ENCODE data around the gene ABCA1.

ABCA1 gene

DNA sequence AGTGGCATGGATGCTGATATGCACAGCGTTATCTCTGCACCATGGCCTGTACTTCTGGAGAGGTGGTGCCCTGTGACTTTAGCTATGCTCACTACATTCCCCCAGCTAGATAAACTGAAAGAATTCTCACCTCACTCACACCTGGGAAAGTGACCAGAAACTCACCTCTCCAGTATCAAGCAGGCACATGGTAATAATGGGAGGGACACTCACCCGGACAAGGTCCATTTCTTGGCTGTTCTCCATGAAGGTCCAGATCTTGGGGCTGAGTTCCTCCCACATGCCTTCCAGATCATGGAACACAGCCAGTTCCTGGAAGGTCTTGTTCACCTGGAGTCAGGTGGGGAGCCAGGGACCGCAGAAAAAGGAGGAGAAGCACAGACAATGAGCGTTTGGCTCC, 91.2 kb downstream of the ABCA1 start:
- DNase-seq, result no peak

DNA sequence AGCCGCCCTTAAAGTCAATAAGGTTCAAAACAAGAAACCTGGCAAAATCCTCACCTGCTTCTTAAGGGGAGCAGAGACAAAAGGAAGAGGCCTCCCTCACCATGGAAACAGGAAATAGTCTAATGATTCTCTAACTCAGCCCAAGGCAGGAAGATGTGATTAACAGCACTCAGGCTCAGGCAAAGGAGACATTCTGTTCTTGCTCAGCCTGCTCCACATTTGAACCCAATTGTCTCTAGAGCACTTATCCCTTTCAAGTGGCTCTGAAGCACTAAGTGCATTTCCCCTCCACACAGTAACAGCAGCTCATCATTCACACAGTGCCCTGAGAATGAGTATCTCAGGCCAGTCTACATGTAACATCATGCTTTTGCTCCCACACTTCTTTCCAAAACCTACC, 91.7 kb downstream of the ABCA1 start:
- no peak for DNase-seq

DNA sequence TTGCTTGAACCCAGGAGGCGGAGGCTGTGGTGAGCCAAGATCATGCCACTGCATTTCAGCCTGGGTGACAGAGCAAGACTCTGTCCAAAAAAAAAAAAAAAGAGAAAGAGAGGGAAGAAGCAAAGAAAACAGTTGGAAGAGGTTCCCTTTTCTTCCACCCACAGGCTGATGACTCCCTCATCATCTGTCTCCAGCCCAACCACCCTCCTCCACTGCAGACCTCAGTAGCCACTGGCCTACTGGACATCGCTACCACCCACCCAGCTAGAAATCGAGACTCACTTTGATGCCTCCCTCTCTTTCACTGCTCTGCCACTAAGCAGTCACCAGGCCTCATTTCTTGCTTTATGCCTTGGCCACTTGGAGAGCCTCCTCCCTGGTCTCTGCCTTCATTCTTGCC, 92.8 kb downstream of the ABCA1 start:
- no peak for DNase-seq

DNA sequence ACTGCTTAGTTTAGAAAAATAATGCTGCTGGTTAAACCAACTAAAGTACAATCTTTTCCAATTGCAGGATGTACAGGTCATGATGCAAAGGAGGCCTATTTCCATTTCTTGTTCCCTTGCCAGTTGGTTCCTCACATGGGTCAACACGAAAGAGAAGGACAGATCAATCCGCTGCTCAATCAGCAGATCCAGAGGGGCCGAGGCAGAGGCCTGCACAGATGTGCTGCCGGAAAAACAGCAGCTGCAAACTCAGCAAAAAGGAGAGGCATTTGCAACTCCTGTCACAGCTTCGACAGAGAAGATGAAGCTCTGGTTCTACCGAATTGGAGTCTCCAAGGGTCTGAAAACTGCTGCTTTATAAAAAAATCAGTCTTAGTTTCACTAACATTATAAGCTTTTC, 94.3 kb downstream of the ABCA1 start:
- DNase-seq, result no peak

DNA sequence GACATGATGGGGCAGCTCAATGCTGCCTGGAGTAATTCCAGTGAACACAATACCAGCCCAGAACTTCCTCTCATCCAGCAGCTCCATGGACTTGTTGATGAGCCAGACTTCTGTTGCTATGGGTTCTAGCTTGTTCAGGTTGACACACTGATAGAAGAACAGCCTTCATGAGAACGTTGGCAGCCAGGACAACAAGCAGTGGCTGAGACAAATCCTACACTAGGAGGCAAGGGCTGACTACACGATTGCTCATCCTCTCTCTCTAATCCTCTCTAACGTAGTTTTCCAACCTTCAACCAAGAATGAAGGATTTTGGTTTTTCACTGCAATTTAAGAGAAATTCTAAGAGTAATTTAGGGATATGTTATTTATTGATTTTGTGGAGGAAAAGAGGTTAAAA, 96.3 kb downstream of the ABCA1 start:
- no peak for DNase-seq

DNA sequence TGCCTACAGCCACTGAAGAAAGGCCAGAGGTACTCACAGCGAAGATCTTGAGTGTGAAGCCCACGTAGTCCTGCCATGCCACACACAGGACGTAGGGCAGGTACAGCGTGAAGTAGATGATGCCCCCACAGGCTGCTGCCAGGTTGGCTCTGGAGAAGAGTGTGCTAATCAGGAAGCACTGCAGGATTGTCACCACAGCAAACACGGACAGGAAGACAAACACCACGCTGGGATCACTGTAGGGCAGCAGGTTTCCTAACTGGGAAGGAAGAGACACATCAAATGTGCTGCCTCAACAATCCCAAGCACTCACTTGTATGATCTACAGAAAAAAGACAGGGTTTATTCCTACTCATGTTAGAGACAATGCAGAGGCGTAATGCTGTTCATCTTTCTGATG, 101.0 kb downstream of the ABCA1 start:
- no peak for DNase-seq

DNA sequence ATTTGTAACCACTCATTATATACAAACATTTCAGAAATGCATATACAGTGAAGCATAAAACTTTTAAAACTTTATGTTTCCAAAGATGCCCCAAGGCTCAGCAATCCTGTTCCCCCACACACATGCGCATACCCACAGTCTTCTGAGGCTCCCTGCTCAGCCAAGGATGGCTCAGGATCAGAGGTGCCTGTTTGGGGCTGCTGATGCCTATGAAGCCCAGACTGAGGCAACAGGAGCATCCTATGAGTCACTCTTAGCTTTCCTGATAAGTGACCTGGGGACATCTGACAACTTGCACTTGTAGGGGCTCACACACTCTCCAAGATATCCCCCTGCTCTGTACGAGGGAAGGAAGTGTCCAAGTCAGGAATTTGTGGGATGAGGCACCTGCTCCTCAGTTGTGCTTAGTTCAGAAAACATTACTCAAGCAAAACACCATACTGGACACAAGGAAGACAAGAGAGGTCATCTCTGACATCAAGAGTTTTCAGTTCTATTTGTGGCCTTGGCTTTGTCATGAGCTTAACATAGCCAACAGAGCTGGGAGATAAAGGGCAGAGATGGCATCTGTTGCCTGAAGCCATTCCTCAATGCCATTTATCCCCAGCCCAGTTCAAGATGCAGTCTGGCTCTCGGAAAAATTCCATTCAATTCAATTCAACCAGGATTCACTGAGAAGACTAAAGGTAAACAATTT, 101.7 kb downstream of the ABCA1 start:
- no peak for DNase-seq

DNA sequence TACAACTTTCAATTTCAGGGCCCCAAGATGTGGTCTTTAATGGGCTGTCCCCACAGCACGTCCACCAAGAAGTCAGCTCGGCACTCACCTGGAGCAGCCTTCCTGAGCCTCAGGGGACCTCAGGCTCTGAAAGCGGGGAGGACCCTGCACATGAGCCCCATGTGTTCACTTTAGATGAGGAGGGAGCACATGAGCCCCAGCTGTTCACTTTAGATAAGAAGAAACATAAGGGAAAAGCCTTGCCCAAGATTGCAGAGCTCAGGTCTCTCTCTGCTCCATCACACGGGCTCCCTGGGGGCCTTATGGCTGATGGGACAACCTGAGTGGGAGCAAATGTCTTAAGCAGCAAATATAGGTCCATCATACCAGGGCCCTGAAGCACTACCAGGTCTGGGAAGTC, 107.6 kb downstream of the ABCA1 start:
- DNase-seq, result no peak

DNA sequence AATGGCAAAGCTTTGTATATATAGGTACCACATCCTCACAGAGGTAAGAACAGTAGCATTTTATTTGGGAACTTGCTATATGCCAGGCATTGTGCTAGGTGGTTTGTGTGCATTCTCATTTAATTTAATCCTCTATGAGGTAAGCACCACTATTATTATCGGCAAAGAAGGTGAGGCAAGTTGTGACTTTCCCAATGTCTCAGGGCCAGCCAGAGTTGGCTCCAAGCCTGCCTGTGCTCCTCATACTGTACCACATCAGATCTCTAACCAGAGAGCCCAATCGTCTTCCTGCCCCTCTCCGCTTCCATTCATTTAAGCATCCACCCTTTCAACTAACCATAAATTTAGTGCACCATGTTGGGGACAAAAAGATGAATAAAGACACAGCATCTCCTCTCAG, 108.9 kb downstream of the ABCA1 start:
- no peak for DNase-seq

DNA sequence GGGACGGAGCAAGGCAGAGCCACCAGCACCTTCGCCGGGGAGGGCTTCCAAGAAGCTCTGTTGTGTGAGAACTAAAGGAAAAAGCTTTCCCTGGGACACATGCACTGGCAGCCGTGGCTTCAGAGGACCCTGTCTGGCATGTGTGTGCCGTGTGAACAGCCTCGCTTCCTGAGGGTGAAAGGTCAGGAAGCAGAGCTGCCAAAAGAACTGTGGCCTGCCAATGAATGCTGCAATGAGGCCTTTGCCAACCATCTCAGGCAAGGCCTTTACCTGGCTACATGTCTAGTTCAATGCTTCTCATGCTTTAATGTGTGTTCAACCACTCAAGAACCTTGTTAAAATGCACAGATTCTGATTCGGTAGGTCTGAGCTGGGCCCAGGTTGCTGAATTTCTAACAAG, 110.5 kb downstream of the ABCA1 start:
- DNase-seq, result no peak

DNA sequence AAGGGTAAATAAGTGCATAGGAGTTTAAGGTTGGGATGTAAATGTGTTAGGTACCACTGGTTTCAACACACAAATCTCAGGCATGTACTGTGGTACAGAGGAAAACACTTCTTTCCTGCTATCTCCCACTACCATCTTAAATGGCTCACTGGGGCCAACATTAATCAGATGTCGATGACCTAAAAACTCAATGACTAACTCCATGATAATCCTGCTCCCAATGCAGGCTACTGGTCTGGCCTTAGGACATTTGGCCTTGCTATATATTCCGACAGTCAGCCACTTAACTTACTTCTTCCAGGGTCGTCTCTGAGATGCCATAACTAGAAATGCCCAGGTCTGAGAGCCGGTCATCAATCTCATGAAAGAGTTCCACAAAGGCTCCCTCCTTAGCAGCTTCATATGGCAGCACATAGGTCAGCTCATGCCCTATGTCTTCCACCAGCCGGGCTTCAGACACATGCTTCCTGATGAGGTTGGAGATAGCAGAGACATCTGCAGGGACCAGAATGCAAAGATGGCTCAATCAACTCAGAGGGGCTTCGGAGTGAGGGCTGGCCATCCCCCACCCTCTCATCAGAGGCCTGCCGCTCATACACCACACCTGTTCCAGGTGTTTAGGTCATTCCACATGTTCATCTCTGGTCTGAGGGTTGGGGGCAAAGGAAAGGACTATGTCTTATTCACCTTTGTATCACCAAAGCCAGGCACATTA, 111.9 kb downstream of the ABCA1 start:
- no peak for DNase-seq

DNA sequence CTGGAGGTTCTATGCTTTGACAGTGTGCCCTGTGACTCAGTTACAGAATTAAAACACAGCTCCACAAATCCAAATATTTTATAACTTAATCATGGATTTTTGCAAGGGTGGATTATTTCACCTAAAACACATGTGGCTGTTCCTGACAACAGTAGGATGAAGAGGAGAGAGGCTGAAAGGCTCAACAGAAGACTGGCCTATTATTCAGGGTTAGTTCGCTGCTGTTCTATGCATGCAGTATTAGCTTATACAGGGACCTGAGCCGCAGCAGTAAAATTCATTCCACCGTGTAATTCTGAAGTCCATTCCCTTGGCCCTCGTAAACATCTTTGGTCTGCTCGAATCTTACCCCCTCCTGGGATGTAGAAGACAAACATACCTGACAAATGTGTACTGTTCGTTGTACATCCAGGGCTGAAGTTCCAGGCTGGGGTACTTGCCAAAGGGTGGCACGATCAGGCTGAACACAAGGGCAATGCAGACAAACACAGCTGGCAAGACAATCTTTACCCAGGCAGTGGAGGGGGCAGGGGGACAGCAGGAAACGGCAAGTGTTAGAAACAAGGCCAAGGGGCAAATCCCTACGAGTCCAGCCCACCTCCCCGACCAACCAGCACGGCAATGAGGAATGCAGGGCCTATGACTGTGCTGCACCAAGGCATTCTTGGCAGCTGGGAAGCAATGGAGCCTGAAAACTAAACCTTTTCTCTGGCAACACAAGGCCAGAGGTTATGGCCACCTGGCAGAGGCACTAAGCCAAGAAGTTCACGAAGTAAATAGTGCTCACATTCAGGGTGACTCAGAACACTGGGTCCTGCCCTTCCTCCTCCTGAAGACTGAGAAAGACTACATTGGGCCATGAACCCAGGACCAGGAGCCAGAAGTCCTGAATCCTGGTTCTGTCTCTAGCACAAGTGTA, 117.3 kb downstream of the ABCA1 start:
- DNase-seq, result no peak

DNA sequence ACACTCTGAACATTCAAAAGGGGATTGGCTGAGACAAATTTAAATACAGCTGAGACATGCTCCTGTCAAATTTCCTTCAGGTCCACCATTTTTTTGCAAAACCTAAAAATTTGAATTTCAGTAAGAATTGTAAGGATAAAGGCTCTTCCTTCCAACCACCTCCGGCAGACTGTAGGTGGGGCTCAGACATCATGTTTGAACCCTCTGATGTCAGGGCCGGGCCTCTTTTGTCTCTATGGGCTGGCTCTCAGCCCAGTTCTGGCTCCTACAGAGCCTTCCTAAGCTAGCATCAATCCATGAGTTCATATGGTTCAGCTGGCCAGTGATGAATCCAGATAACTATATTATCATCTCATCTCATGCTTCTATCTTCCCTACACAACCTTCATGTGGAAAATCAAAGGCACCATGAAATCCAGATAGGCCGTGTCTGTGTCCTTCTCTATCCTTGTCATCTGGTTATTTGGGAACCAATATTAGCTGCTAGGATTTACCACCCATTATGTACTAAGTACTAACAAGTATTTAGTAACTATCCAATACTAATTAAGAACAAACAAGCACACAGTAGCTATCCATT, 119.8 kb downstream of the ABCA1 start:
- no peak for DNase-seq

DNA sequence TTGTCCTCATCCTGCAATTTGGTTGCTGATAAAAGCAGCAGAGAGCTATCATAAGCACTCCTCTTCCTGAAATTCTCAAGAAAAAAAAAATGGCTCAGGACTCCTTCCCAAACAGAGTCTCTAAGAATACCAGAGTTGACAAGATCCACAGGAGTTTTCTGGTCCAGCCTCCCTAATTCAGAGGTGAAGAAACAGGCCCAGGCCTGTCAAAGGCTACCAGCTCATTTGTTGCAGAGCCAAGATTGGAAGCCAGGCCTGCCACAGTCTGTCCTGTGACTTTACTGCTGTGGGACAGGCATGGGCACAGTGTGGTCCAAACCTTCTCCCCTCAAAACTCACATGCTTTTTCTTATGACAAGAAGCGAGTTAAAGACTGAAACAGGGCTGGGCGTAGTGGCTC, 122.5 kb downstream of the ABCA1 start:
- no peak for DNase-seq

DNA sequence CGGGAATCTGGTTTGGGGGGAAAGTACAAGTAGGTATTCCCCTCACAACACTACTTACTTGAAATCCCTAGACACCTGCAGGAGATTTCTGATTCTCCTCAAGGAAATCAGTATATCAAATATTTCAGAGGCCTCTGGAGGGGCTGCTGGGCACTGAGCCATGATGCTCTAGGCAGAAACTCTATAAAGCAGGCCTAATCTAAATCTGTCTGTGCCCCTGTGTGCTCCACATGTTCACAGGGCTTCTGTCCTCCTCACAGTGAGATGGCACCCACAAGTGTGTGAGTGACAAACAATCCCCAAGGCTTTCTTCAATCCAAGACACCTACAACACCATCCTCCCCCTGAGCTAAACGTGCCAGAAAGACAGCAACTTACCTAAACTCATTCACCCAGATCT, 125.0 kb downstream of the ABCA1 start:
- DNase-seq, result no peak

DNA sequence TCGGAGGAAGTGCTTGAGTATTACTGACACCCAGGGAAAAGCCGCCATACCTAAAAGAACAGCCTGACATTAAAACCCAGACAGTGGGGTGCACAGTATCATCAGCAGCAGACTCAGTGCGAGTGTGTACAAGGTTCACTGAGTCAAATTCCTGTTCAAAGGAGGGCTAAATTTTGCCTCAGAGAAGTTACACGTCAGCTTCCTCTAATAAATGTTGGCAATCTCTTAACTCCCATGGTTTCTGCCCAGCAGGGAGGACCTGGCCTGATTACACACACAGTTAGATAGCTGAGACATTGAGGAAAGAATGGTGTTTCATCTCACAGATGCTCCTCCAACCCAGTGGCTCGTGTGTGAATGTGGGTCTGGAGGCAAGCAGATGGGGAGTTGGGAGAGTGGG, 125.8 kb downstream of the ABCA1 start:
- DNase-seq, result no peak

DNA sequence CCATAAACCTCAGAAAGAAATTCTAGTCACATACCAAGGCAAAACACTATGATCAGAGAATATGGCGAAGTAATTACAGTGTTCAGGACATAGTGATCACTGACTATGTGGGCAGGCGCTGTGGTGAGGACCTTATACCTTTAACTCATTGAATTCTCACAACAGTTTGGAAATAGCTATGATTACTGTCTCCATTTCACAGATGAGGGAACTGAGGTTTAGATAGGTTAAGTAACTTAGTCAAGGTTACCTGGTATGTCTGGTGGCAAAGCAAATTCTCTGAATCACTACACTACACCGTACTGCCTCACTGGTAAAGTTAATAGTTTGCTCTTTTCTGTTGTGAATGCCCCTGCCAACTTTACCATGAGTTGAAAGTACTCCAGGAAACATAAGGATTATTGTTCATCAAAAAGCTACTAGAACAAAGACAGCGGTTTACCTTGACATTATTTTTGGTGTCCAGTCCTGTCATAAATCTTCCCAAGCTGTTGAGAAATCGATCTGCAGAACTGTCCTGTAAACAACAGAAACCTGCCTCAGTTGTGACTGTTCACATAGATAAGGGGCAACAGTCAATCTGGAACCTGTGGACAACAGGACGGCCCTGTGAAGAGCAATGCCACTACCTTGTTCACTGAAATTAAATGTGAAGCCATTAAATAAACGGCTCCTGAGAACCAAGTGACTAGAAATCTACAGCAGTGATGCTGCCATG, 127.7 kb downstream of the ABCA1 start:
- no peak for DNase-seq

DNA sequence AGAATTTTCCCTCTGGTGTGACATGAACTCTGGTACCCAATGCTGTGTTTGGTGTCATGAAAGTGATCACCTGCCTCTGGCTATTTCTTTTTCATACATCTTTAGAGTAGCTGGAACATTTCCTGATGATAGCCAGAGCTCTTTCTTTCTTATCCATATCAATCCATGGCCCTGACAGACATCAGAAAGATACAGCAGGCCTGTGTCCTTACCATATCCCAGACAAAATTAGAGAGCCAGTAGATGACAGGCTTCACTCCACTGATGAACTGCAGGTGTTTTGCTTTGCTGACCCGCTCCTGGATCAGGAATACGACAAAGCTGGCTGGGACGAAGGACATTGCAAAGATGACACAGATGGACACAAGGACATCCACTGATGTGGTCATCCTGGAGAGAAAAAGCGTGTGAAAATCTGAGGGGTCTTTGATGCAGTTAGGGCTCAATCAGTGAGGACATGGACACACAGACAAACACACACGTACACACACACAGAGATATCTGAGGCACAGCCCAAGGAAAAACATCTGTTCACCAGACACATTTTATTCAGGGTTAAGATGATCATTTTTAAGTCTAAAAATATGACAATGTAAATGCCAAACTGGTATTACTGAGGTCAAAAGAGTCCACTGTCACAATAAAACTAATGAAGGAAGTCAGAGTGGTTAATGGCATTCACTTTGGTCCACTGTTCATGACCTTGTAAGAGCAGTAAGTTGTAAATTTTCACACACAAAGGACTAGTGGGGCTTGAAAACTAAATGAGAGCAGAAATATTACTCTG, 129.6 kb downstream of the ABCA1 start:
- no peak for DNase-seq

DNA sequence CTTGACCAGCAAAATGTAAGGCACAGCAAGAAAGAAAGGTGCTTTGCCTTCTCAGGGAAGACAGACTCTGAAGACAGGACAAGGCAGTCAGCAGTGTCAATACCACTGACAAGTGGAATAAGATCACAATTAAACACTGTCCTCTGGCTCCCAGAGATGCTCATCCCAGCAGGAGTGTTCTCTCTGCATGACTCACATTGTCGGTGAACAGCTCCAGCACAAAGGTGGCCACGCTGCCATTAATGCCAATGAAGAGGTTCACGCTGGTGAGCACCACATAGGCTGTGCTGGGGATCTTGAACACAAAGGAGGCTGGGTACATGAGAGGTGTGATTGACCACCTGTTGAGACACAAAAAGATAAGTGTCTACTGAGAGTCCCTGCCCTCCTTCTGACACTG, 132.1 kb downstream of the ABCA1 start:
- no peak for DNase-seq

DNA sequence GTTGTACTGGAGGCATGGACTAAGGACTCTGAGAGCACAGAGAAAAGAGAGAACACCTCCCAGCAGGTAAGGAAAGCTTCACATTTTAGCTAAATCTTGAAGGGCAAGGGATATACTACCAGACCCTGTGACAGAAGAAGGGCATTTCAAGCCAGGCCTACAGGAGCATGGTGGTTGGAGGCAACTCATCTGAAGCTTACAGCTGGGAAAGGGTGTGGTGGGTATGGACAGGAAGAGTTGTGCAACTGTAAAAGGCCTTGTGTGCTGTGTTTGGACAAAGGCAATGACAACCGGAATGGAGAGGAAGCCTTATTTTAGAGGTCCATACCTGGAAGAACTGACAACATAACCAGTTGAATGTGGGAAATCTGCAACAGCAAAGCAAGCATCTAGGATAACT, 132.9 kb downstream of the ABCA1 start:
- DNase-seq, result no peak

DNA sequence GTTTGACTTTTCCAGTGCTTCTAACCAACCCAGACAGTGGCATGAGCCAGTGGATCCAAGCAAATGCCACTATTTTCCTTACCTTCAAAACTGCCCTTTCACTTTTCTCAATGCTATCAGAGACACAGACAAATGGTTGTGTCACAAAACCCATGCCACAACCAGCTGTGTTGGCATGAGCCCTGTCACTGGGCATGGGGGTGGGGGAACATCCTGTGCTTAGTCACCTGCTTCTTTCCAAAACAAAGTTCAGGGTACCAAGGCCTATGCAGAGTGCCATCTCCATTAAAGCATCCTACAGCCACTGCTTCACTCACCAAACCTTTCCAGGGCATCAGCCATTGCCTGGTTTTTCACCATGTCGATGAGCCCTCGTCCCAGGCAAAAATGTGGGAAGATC, 133.9 kb downstream of the ABCA1 start:
- DNase-seq, result no peak

DNA sequence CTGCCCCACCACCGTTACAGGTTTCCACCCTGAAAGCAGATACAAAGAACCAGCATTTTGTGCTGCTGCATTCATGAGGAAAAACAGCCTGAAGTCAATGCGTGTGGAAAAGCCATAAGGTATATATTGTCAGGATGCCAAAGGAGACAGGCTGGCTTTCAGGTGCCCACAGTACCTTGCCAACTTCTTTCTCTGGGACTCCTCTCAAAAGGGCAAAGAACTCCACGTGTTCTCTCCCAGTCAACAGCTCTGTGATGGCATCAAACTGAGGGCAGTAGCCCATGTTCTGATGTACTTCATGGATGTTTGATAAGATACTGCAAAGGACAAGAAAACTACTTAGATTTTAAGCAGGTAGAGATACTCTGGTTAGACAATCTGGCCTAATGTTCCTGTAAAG, 139.7 kb downstream of the ABCA1 start:
- no peak for DNase-seq
